ENCODE measurements around the gene MYO5C. TPM values are rescaled to one million over a fixed set of nuclear protein-coding genes. Genes with fewer than 3 reads are reported as not detected.

Gene MYO5C
- total and polyA plus RNA-seq, 2 donors (not counting 1 experiment from before 2014, with no cell fraction given), result under 0.01 to 0.07 TPM

- H3K9me3 ChIP-seq (ENCODE audit: control insufficient read depth, insufficient read depth, low read depth, low read length), result no peaks in the 10 kb centered on the region
- no peaks in the 10 kb centered on the region for H3K27me3 ChIP-seq (ENCODE audit: control insufficient read depth, insufficient read depth, low read length)
- no peaks in the 10 kb centered on the region for H3K79me2 ChIP-seq (ENCODE audit: control insufficient read depth, insufficient read depth, low read length)
- H3K4me3 ChIP-seq (replicated peaks in 1 of 4; ENCODE audit: control extremely low read depth in 1 of 4, insufficient read depth in 1 of 4, low read depth in 3 of 4, low read length in 4 of 4), result no peak overlapping the region
- H3K27ac ChIP-seq (ENCODE audit: insufficient read depth, low read length), result no peak overlapping the region
- no peak overlapping the region for H3K4me2 ChIP-seq (ENCODE audit: extremely low read depth, insufficient read depth, low read length)
- H3K9ac ChIP-seq (ENCODE audit: insufficient read depth, low read length), result no peak overlapping the region
- H2AFZ ChIP-seq (ENCODE audit: low read length), result no peak overlapping the region
- DNase-seq (ENCODE audit: low read depth in 2 of 2), result no peak
- no peaks in the 10 kb centered on the region for H3K36me3 ChIP-seq (ENCODE audit: control insufficient read depth, insufficient read depth, low read length)
- TF ChIP-seq CTCF (conservative IDR thresholded peaks at IDR 0.05 in 1 of 2, IDR thresholded peaks at IDR 0.05 in 1 of 2; ENCODE audit: low read depth in 1 of 2, low read length in 2 of 2) (no peak), EZH2 (IDR thresholded peaks at IDR 0.05; ENCODE audit: low read length, missing control alignments) (no peak)
- no peaks in the 10 kb centered on the region for H4K20me1 ChIP-seq (ENCODE audit: control insufficient read depth, extremely low read depth, insufficient read depth, low read length)
- no peaks in the 10 kb centered on the region for H3K4me1 ChIP-seq (ENCODE audit: control insufficient read depth, extremely low read depth, insufficient read depth, low read length)
Observed at GRCh38 chr15:52238149-52238548, 57.5 kb downstream of the MYO5C start.

- no peaks in the 10 kb centered on the region for H3K9me3 ChIP-seq (ENCODE audit: control insufficient read depth, insufficient read depth, low read depth, low read length)
- no peak for TF ChIP-seq CTCF (conservative IDR thresholded peaks at IDR 0.05 in 1 of 2, IDR thresholded peaks at IDR 0.05 in 1 of 2; ENCODE audit: low read depth in 1 of 2, low read length in 2 of 2)
- no peak for TF ChIP-seq EZH2 (IDR thresholded peaks at IDR 0.05; ENCODE audit: low read length, missing control alignments)
- no peaks in the 10 kb centered on the region for H3K27me3 ChIP-seq (ENCODE audit: control insufficient read depth, insufficient read depth, low read length)
- no peak overlapping the region for H3K9ac ChIP-seq (ENCODE audit: insufficient read depth, low read length)
- no peaks in the 10 kb centered on the region for H3K4me1 ChIP-seq (ENCODE audit: control insufficient read depth, extremely low read depth, insufficient read depth, low read length)
- no peaks in the 10 kb centered on the region for H3K79me2 ChIP-seq (ENCODE audit: control insufficient read depth, insufficient read depth, low read length)
- DNase-seq (ENCODE audit: low read depth in 2 of 2), result no peak
- no peaks in the 10 kb centered on the region for H4K20me1 ChIP-seq (ENCODE audit: control insufficient read depth, extremely low read depth, insufficient read depth, low read length)
- H3K36me3 ChIP-seq (ENCODE audit: control insufficient read depth, insufficient read depth, low read length), result no peaks in the 10 kb centered on the region
- no peak overlapping the region for H3K4me2 ChIP-seq (ENCODE audit: extremely low read depth, insufficient read depth, low read length)
- no peak overlapping the region for H3K4me3 ChIP-seq (replicated peaks in 1 of 4; ENCODE audit: control extremely low read depth in 1 of 4, insufficient read depth in 1 of 4, low read depth in 3 of 4, low read length in 4 of 4)
- H3K27ac ChIP-seq (ENCODE audit: insufficient read depth, low read length), result no peak overlapping the region
- no peak overlapping the region for H2AFZ ChIP-seq (ENCODE audit: low read length)
Observed at GRCh38 chr15:52236013-52236412, 59.6 kb downstream of the MYO5C start.

- Histone ChIP-seq H3K36me3 (ENCODE audit: control insufficient read depth, insufficient read depth, low read length) (no peaks in the 10 kb centered on the region), H2AFZ (ENCODE audit: low read length) (no peak overlapping the region), H3K79me2 (ENCODE audit: control insufficient read depth, insufficient read depth, low read length) (no peaks in the 10 kb centered on the region), H3K9ac (ENCODE audit: insufficient read depth, low read length) (no peak overlapping the region), H4K20me1 (ENCODE audit: control insufficient read depth, extremely low read depth, insufficient read depth, low read length) (no peaks in the 10 kb centered on the region), H3K27ac (ENCODE audit: insufficient read depth, low read length) (no peak overlapping the region), H3K4me2 (ENCODE audit: extremely low read depth, insufficient read depth, low read length) (no peak overlapping the region), H3K9me3 (ENCODE audit: control insufficient read depth, insufficient read depth, low read depth, low read length) (no peaks in the 10 kb centered on the region), H3K4me3 (replicated peaks in 1 of 4; ENCODE audit: control extremely low read depth in 1 of 4, insufficient read depth in 1 of 4, low read depth in 3 of 4, low read length in 4 of 4) (no peak overlapping the region), H3K4me1 (ENCODE audit: control insufficient read depth, extremely low read depth, insufficient read depth, low read length) (no peaks in the 10 kb centered on the region), H3K27me3 (ENCODE audit: control insufficient read depth, insufficient read depth, low read length) (no peaks in the 10 kb centered on the region)
- TF ChIP-seq EZH2 (IDR thresholded peaks at IDR 0.05; ENCODE audit: low read length, missing control alignments) (no peak), CTCF (conservative IDR thresholded peaks at IDR 0.05 in 1 of 2, IDR thresholded peaks at IDR 0.05 in 1 of 2; ENCODE audit: low read depth in 1 of 2, low read length in 2 of 2) (no peak)
- no peak for DNase-seq (ENCODE audit: low read depth in 2 of 2)
Observed at GRCh38 chr15:52234596-52235541, 60.7 kb downstream of the MYO5C start.
